Stimulated activated naive CD8-positive, alpha-beta T cell treated with anti-CD3 and anti-CD28 coated beads, Interleukin-15, Interleukin-2, amounts not matched to agents 100 ng/mL and 50 ng/mL, for 24 hours (primary cell): Measurements from ENCODE around the gene RFTN1.

Experiments
- H3K27ac Mint-ChIP-seq: one replicate; pipeline ENCODE4 v1.8.0; 2021; ENCODE audit warnings: mild to moderate bottlenecking, mixed read lengths
- H3K27me3 Mint-ChIP-seq: one replicate; pipeline ENCODE4 v1.8.0; 2021; ENCODE audit warnings: mixed read lengths
- H3K36me3 Mint-ChIP-seq: one replicate; pipeline ENCODE4 v1.8.0; 2021; ENCODE audit warnings: low read depth, mixed read lengths
- H3K4me1 Mint-ChIP-seq: one replicate; pipeline ENCODE4 v1.8.0; 2021; ENCODE audit warnings: low read depth, mixed read lengths
- H3K4me3 Mint-ChIP-seq: one replicate; pipeline ENCODE4 v1.8.0; 2021; ENCODE audit warnings: mild to moderate bottlenecking, mixed read lengths
- H3K9me3 Mint-ChIP-seq: one replicate; pipeline ENCODE4 v1.8.0; 2021; ENCODE audit warnings: mixed read lengths

Gene RFTN1

GRCh38 chr3:16419640-16420241, 93.8 kb downstream of the RFTN1 start:
- Mint-ChIP-seq H3K27ac (no peak overlapping the region), H3K4me3 (no peak overlapping the region), H3K36me3 (peaks cover 33% of the 10 kb centered on the region), H3K27me3 (no peaks in the 10 kb centered on the region), H3K4me1 (peaks cover 39% of the 10 kb centered on the region), H3K9me3 (no peaks in the 10 kb centered on the region)

DNA sequence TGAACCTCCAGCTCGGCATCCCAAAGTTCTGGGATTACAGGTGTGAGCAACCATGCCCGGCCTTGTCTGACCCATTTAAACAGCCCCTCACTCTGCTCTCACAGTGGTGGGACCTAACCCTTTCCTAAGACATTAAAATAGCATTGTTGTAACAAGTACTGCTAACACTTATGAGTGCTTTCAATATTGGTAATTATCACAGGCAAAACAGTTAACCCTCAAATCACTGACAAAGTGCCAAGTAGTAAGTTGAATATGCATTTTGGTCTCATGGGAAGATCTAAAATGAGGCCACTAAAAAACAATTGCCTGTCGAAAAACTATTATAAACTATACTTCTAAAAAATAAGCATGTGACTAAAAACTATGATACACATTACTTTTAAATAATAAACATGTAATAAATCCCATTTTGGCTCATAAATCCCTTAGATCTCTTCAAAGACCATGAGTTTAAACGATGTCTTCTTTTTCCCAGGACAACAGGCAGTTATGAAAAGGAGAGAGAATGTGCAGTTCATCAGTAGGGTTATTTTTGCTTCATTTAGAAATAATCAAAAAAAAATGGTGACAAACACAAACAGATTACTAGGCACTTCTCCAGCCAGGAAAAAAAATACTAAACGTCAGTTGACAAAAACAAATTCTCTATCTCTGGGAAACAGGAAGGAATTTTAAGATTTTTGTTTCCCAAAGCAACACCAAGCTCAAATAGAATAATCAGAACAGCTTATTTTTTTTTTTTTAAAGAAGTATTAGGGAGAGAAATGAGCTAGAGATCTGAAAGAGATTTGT, 95.4 kb downstream of the RFTN1 start:
- peaks cover 33% of the 10 kb centered on the region for H3K36me3 Mint-ChIP-seq
- no peak overlapping the region for H3K27ac Mint-ChIP-seq
- H3K4me1 Mint-ChIP-seq: peaks cover 48% of the 10 kb centered on the region

GRCh38 chr3:16415911-16416476, 97.5 kb downstream of the RFTN1 start:
- H3K27me3 Mint-ChIP-seq: no peaks in the 10 kb centered on the region
- H3K4me3 Mint-ChIP-seq: no peak overlapping the region
- H3K27ac Mint-ChIP-seq: peak overlapping the region; percentile 53
- H3K9me3 Mint-ChIP-seq: no peaks in the 10 kb centered on the region
- H3K36me3 Mint-ChIP-seq: peaks cover 40% of the 10 kb centered on the region
- peaks cover 69% of the 10 kb centered on the region for H3K4me1 Mint-ChIP-seq

More for the DNA sequence above, 95.4 kb downstream of the RFTN1 start:
- Mint-ChIP-seq H3K9me3 (no peaks in the 10 kb centered on the region), H3K27me3 (no peaks in the 10 kb centered on the region), H3K4me3 (no peak overlapping the region)

DNA sequence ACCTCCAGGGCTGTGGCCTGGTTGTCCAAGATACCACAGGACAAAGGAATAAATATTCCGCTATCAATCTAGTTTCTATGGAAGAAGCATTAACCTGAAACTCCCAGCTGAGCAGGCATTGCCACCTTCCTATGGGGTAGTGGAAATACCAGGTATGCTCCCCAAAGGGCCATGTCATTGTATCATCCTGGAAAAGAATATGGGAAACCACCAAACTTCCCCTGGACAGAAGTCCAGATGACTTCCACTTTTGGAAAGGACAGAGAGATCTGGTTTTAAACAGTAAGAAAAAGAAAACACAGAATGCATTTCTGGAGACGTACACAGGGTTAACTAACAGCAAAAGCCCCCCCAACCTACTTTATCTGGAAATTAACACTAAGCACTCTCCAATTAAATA, 100.2 kb downstream of the RFTN1 start:
- H3K27ac Mint-ChIP-seq: no peak overlapping the region
- H3K4me1 Mint-ChIP-seq: peaks cover 64% of the 10 kb centered on the region
- no peaks in the 10 kb centered on the region for H3K9me3 Mint-ChIP-seq
- no peaks in the 10 kb centered on the region for H3K27me3 Mint-ChIP-seq
- peaks cover 37% of the 10 kb centered on the region for H3K36me3 Mint-ChIP-seq
- H3K4me3 Mint-ChIP-seq: no peak overlapping the region

DNA sequence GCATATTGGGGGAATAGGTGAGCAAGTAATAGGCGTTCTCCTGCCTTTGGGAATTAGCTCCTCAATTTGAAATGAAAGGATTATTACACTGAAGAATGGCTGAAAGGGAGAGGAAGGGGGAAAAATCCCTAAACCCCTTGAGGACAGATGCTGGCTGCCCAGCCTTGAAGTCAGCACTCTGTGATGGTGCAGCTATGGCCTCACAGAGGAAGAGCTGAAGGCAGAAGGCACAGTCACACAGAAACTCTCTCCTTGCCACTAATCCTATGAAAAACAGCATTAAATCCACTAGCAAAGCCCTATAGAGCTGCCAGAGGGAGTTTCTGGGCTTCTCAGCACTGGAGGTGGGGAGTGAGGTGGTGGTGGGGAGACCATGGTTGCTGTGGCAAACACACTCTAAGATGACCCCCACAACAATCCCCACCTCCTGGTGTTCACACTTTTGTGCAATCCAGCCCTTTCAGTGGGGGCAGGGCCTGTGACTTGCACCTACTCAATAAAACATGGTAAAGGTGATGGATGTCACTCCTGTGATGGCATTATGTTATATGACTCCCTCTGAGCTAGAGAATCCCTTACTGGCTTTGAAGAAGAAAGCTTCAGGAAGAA, 101.2 kb downstream of the RFTN1 start:
- no peaks in the 10 kb centered on the region for H3K27me3 Mint-ChIP-seq
- H3K36me3 Mint-ChIP-seq: peaks cover 46% of the 10 kb centered on the region
- peak overlapping the region; percentile 42 for H3K27ac Mint-ChIP-seq
- H3K4me3 Mint-ChIP-seq: no peak overlapping the region
- H3K9me3 Mint-ChIP-seq: no peaks in the 10 kb centered on the region
- H3K4me1 Mint-ChIP-seq: peaks cover 62% of the 10 kb centered on the region

GRCh38 chr3:16411441-16411840, 102.1 kb downstream of the RFTN1 start:
- Mint-ChIP-seq H3K27ac (no peak overlapping the region), H3K9me3 (no peaks in the 10 kb centered on the region), H3K27me3 (no peaks in the 10 kb centered on the region), H3K4me3 (no peak overlapping the region), H3K4me1 (peaks cover 56% of the 10 kb centered on the region), H3K36me3 (peaks cover 49% of the 10 kb centered on the region)

GRCh38 chr3:16410659-16411058, 102.8 kb downstream of the RFTN1 start:
- H3K9me3 Mint-ChIP-seq: no peaks in the 10 kb centered on the region
- H3K27ac Mint-ChIP-seq: no peak overlapping the region
- peaks cover 49% of the 10 kb centered on the region for H3K4me1 Mint-ChIP-seq
- H3K27me3 Mint-ChIP-seq: no peaks in the 10 kb centered on the region
- H3K4me3 Mint-ChIP-seq: no peak overlapping the region
- H3K36me3 Mint-ChIP-seq: peaks cover 43% of the 10 kb centered on the region

GRCh38 chr3:16409032-16409431, 104.5 kb downstream of the RFTN1 start:
- no peaks in the 10 kb centered on the region for H3K27me3 Mint-ChIP-seq
- H3K27ac Mint-ChIP-seq: peak overlapping the region; percentile 5
- peaks cover 36% of the 10 kb centered on the region for H3K4me1 Mint-ChIP-seq
- H3K9me3 Mint-ChIP-seq: no peaks in the 10 kb centered on the region
- H3K4me3 Mint-ChIP-seq: no peak overlapping the region
- H3K36me3 Mint-ChIP-seq: peaks cover 45% of the 10 kb centered on the region

- H3K27me3 Mint-ChIP-seq: no peaks in the 10 kb centered on the region
- H3K36me3 Mint-ChIP-seq: peaks cover 38% of the 10 kb centered on the region
- no peak overlapping the region for H3K4me3 Mint-ChIP-seq
- H3K9me3 Mint-ChIP-seq: no peaks in the 10 kb centered on the region
- no peak overlapping the region for H3K27ac Mint-ChIP-seq
- peaks cover 23% of the 10 kb centered on the region for H3K4me1 Mint-ChIP-seq
Observed at GRCh38 chr3:16407366-16407765, 106.1 kb downstream of the RFTN1 start.

DNA sequence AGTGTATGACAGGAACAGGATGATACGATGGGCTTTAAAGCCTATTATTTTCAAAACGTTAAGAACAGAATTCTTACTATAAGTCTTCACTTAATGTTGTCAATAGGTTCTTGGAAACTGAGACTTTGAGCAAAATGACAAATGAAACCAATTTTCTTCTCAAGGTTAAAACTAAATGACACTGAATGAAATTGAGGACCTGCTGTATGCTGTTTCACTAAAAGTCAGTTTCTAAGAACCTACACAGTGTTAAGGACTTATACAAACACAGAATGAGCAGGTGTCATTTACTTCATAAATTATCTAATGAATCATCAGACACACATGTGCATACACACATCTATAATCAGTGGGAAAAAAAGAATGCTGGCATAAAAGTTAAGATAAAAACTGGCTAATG, 106.9 kb downstream of the RFTN1 start:
- Mint-ChIP-seq H3K27ac (no peak overlapping the region), H3K4me1 (peaks cover 20% of the 10 kb centered on the region), H3K27me3 (no peaks in the 10 kb centered on the region), H3K9me3 (no peaks in the 10 kb centered on the region), H3K36me3 (peaks cover 45% of the 10 kb centered on the region), H3K4me3 (no peak overlapping the region)

DNA sequence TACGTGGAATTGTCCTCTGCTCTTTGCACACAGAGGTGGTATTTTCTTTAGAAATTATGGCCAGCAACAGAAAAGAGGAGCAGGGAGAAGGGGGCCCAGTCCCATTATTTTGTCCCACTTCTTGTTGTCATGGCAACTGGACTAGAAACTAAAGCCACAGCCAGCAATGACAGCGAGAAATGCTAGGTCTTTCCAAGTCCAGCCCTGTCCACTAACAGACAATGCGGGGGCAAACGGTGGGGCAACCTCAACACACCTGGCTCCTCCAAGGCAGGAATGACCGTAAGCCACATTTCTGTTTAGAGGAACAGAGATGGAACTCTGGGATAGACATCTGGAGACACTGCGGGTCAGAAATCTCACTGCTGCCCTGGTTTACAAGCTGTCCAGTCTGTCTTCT, 107.3 kb downstream of the RFTN1 start:
- Mint-ChIP-seq H3K36me3 (peaks cover 49% of the 10 kb centered on the region), H3K4me1 (peaks cover 20% of the 10 kb centered on the region), H3K27ac (no peak overlapping the region), H3K27me3 (no peaks in the 10 kb centered on the region), H3K9me3 (no peaks in the 10 kb centered on the region), H3K4me3 (no peak overlapping the region)

- Mint-ChIP-seq H3K9me3 (no peaks in the 10 kb centered on the region), H3K4me3 (no peak overlapping the region), H3K36me3 (peaks cover 64% of the 10 kb centered on the region), H3K27ac (no peak overlapping the region), H3K4me1 (peaks cover 25% of the 10 kb centered on the region), H3K27me3 (no peaks in the 10 kb centered on the region)
Observed at GRCh38 chr3:16404349-16404895, 109.1 kb downstream of the RFTN1 start.

- Mint-ChIP-seq H3K27ac (peak overlapping the region; percentile 49), H3K9me3 (no peaks in the 10 kb centered on the region), H3K4me3 (no peak overlapping the region), H3K36me3 (peaks cover 66% of the 10 kb centered on the region), H3K27me3 (no peaks in the 10 kb centered on the region), H3K4me1 (peaks cover 27% of the 10 kb centered on the region)
Observed at GRCh38 chr3:16402451-16402850, 111.0 kb downstream of the RFTN1 start.

DNA sequence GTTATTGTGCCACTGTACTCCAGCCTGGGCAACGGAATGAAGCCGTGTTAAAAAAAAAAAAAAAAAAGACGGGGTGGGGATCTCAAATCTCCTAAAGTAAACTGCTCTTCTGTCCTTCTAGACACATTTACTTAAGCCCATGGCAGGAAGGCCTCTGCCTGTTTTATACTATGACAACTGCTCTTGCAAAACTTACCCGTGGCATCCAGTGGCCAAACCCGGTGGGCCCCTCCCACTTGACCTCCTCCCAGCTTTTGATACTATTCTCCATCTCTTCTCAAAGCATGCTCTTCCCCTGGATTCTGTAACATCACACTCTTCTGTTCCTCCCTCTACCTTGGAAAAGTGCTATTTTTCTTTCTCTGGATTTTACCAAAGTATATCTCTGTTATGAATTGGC, 112.2 kb downstream of the RFTN1 start:
- Mint-ChIP-seq H3K9me3 (no peaks in the 10 kb centered on the region), H3K4me1 (peaks cover 30% of the 10 kb centered on the region), H3K4me3 (no peak overlapping the region), H3K27ac (no peak overlapping the region), H3K36me3 (peaks cover 70% of the 10 kb centered on the region), H3K27me3 (no peaks in the 10 kb centered on the region)
